Neural cell (in vitro differentiated cells): ENCODE measurements around the gene CATSPERD. TPM values are rescaled to one million over a fixed set of nuclear protein-coding genes. Genes with fewer than 3 reads are reported as not detected.

Source experiments
- H2AFZ ChIP-seq: fragments of 200-600, 300-800 bp; sonication (generic), shearing (Covaris generic); 2 replicates; pipeline ENCODE4 v1.6.0; 2014; ENCODE audit warnings: low read depth, mild to moderate bottlenecking, antibody characterized with exemption, low read length, moderate library complexity
- H3F3A ChIP-seq: fragments of 200-600 bp; shearing (Covaris generic); 2 replicates; pipeline ENCODE4 v1.6.1; 2016; ENCODE audit warnings: mild to moderate bottlenecking, moderate library complexity, mixed read lengths, antibody characterized with exemption, low read length; ENCODE audit not compliant: insufficient read depth, poor library complexity, severe bottlenecking
- H3K27ac ChIP-seq: fragments of 200-600, 300-800 bp; sonication (generic), shearing (Covaris generic); 2 replicates; pipeline ENCODE4 v1.5.1; 2014; ENCODE audit warnings: mild to moderate bottlenecking, low read length, moderate library complexity
- H3K27me3 ChIP-seq: fragments of 300-800, 200-600 bp; sonication (generic), shearing (Covaris generic); 2 replicates; pipeline ENCODE4 v1.6.0; 2014; ENCODE audit warnings: mild to moderate bottlenecking, low read depth, low read length, moderate library complexity; ENCODE audit not compliant: insufficient read depth
- H3K36me3 ChIP-seq: fragments of 300-800, 200-600 bp; sonication (generic), shearing (Covaris generic); 2 replicates; pipeline ENCODE4 v1.5.1; 2014; ENCODE audit warnings: mild to moderate bottlenecking, antibody characterized with exemption, low read length, moderate library complexity; ENCODE audit not compliant: insufficient read depth
- H3K4me2 ChIP-seq: fragments of 300-800, 200-600 bp; sonication (generic), shearing (Covaris generic); 2 replicates; pipeline ENCODE4 v1.6.0; 2014; ENCODE audit warnings: mild to moderate bottlenecking, low read length
- H3K4me3 ChIP-seq: fragments of 300-800, 200-600 bp; sonication (generic), shearing (Covaris generic); 2 replicates; pipeline ENCODE4 v1.5.1; 2014; ENCODE audit warnings: mild to moderate bottlenecking, low read length, moderate library complexity
- H3K79me2 ChIP-seq: fragments of 200-600 bp; shearing (Covaris generic); replicated peaks from 2 replicates; pipeline ENCODE4 v1.6.0; 2014; ENCODE audit warnings: mild to moderate bottlenecking, low read length, moderate library complexity; ENCODE audit not compliant: insufficient read depth
- H3K9ac ChIP-seq: fragments of 300-800, 200-600 bp; sonication (generic), shearing (Covaris generic); 2 replicates; pipeline ENCODE4 v1.6.1; 2016; ENCODE audit warnings: mild to moderate bottlenecking, low read length, mixed read lengths
- H3K9me2 ChIP-seq: fragments of 200-600 bp; shearing (Covaris generic); 2 replicates; pipeline ENCODE4 v1.6.1; 2016; ENCODE audit warnings: mild to moderate bottlenecking, low read length, mixed read lengths; ENCODE audit not compliant: insufficient read depth
- H3K9me3 ChIP-seq: fragments of 200-600, 300-800 bp; sonication (generic), shearing (Covaris generic); 2 replicates; pipeline ENCODE4 v1.6.1; 2016; ENCODE audit warnings: mild to moderate bottlenecking, mixed run types, low read length, moderate library complexity, mixed read lengths
- H4K20me1 ChIP-seq: fragments of 200-600 bp; shearing (Covaris generic); 2 replicates; pipeline ENCODE4 v1.6.1; 2016; ENCODE audit warnings: mild to moderate bottlenecking, mixed run types; ENCODE audit not compliant: insufficient read depth
- EP300 ChIP-seq: fragments of 450-650 bp; conservative IDR thresholded peaks from 2 replicates; pipeline ENCODE4 v1.6.1; 2014; ENCODE audit warnings: antibody characterized with exemption, mild to moderate bottlenecking, moderate library complexity; ENCODE audit not compliant: poor library complexity, severe bottlenecking
- EZH2 ChIP-seq: fragments of 200-600, 300-800 bp; shearing (Covaris generic), sonication (generic); IDR thresholded peaks from 2 replicates; pipeline ENCODE4 v1.6.1; 2014; ENCODE audit warnings: antibody characterized with exemption, low read length, borderline replicate concordance, mild to moderate bottlenecking; ENCODE audit not compliant: insufficient read depth, poor library complexity, severe bottlenecking
- MXI1 ChIP-seq: fragments of 450-650 bp; conservative IDR thresholded peaks from 2 replicates; pipeline ENCODE4 v1.6.1; 2014; ENCODE audit warnings: antibody characterized with exemption, mild to moderate bottlenecking; ENCODE audit not compliant: poor library complexity, severe bottlenecking
- POLR2AphosphoS5 ChIP-seq: IDR thresholded peaks from 2 replicates; pipeline ENCODE4 v1.6.1; 2012
- RAD21 ChIP-seq: fragments of 450-650 bp; conservative IDR thresholded peaks from 2 replicates; pipeline ENCODE4 v1.6.1; 2014; ENCODE audit warnings: antibody characterized with exemption, mild to moderate bottlenecking, moderate library complexity
- SMC3 ChIP-seq: fragments of 450-650 bp; conservative IDR thresholded peaks from 2 replicates; pipeline ENCODE4 v1.6.1; 2014; ENCODE audit warnings: antibody characterized with exemption, mild to moderate bottlenecking, moderate library complexity; ENCODE audit not compliant: poor library complexity
- TAF1 ChIP-seq: IDR thresholded peaks from 2 replicates; pipeline ENCODE4 v1.6.1; 2012; ENCODE audit warnings: low read depth
- polyA plus RNA-seq: library from polyadenylated mRNA; depleted of rRNA; stranded (reverse); fragments of >200 nt; gene quantifications from 2 replicates; pipeline ENCODE4 v1.2.3, GENCODE V29; 2014
- TF ChIP-seq, protein P1 (sequence below): IDR thresholded peaks from 2 replicates; pipeline ENCODE4 v1.6.1; 2012; ENCODE audit warnings: borderline replicate concordance
- TF ChIP-seq, protein P2 (sequence below): fragments of 450-650 bp; IDR thresholded peaks from 2 replicates; pipeline ENCODE4 v1.5.1; 2014; ENCODE audit warnings: antibody characterized with exemption, mild to moderate bottlenecking, moderate library complexity; ENCODE audit not compliant: poor library complexity, severe bottlenecking

The CATSPERD gene
- polyA plus RNA-seq, 1 donor from 2014 or later, result not detected

DNA sequence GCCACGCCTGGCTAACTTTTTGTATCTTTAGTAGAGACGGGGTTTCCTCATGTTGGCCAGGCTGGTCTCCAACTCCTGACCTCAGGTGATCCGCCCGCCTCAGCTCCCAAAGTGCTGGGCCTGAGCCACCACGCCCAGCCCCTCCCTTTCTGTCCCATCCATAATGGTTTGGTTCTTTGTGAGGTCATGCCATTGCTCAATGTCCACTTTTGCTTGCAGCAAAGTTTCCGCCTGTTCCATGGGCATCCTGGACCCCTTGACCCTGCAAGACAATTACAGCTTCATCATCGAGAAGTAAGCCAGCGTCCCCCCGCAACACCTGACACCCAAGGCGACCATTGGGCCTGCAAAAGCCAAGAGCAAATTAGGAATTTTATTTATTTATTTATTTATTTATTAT lies 47.5 kb downstream of the CATSPERD start:
- no peak overlapping the region for H3K27ac ChIP-seq
- H3K9me2 ChIP-seq, result no peaks in the 10 kb centered on the region
- H4K20me1 ChIP-seq, result no peaks in the 10 kb centered on the region
- no peak overlapping the region for H3K9ac ChIP-seq
- no peak for TF ChIP-seq POLR2AphosphoS5
- TF ChIP-seq RAD21, result no peak
- TF ChIP-seq, protein P1, sequence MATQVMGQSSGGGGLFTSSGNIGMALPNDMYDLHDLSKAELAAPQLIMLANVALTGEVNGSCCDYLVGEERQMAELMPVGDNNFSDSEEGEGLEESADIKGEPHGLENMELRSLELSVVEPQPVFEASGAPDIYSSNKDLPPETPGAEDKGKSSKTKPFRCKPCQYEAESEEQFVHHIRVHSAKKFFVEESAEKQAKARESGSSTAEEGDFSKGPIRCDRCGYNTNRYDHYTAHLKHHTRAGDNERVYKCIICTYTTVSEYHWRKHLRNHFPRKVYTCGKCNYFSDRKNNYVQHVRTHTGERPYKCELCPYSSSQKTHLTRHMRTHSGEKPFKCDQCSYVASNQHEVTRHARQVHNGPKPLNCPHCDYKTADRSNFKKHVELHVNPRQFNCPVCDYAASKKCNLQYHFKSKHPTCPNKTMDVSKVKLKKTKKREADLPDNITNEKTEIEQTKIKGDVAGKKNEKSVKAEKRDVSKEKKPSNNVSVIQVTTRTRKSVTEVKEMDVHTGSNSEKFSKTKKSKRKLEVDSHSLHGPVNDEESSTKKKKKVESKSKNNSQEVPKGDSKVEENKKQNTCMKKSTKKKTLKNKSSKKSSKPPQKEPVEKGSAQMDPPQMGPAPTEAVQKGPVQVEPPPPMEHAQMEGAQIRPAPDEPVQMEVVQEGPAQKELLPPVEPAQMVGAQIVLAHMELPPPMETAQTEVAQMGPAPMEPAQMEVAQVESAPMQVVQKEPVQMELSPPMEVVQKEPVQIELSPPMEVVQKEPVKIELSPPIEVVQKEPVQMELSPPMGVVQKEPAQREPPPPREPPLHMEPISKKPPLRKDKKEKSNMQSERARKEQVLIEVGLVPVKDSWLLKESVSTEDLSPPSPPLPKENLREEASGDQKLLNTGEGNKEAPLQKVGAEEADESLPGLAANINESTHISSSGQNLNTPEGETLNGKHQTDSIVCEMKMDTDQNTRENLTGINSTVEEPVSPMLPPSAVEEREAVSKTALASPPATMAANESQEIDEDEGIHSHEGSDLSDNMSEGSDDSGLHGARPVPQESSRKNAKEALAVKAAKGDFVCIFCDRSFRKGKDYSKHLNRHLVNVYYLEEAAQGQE, result no peak
- no peak for TF ChIP-seq MXI1
- TF ChIP-seq EZH2, result no peak
- TF ChIP-seq SMC3, result no peak
- no peak for TF ChIP-seq TAF1
- TF ChIP-seq EP300, result no peak
- TF ChIP-seq, protein P2, sequence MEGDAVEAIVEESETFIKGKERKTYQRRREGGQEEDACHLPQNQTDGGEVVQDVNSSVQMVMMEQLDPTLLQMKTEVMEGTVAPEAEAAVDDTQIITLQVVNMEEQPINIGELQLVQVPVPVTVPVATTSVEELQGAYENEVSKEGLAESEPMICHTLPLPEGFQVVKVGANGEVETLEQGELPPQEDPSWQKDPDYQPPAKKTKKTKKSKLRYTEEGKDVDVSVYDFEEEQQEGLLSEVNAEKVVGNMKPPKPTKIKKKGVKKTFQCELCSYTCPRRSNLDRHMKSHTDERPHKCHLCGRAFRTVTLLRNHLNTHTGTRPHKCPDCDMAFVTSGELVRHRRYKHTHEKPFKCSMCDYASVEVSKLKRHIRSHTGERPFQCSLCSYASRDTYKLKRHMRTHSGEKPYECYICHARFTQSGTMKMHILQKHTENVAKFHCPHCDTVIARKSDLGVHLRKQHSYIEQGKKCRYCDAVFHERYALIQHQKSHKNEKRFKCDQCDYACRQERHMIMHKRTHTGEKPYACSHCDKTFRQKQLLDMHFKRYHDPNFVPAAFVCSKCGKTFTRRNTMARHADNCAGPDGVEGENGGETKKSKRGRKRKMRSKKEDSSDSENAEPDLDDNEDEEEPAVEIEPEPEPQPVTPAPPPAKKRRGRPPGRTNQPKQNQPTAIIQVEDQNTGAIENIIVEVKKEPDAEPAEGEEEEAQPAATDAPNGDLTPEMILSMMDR, result no peak
- H3K36me3 ChIP-seq, result no peaks in the 10 kb centered on the region
- no peaks in the 10 kb centered on the region for H3F3A ChIP-seq
- no peak overlapping the region for H3K4me2 ChIP-seq
- H3K9me3 ChIP-seq, result no peaks in the 10 kb centered on the region
- no peaks in the 10 kb centered on the region for H3K79me2 ChIP-seq
- H3K27me3 ChIP-seq, result no peaks in the 10 kb centered on the region
- no peak overlapping the region for H2AFZ ChIP-seq
- no peak overlapping the region for H3K4me3 ChIP-seq

DNA sequence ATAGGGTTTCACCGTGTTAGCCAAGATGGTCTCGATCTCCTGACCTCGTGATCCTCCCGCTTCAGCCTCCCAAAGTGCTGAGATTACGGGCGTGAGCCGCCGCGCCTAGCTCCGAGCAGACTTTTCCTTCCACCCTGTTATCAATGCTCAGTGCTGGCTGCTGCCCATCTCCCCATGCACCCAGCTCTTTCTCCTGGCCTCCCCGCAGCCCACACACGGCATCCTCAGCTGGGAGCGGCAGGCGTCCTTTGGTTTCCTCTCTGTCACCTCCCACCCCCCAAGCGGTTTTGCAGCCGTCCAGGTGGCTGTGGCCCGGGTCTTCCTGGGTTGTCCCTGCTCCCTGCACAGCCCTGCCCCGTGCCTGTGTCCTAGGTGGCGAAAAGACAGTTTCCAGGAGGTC lies 52.0 kb downstream of the CATSPERD start:
- H4K20me1 ChIP-seq, result no peaks in the 10 kb centered on the region
- H3K4me3 ChIP-seq, result no peak overlapping the region
- TF ChIP-seq MXI1 (no peak), POLR2AphosphoS5 (no peak)
- H2AFZ ChIP-seq, result no peak overlapping the region
- H3K9me2 ChIP-seq, result no peaks in the 10 kb centered on the region
- H3K79me2 ChIP-seq, result no peaks in the 10 kb centered on the region
- no peaks in the 10 kb centered on the region for H3F3A ChIP-seq
- H3K27me3 ChIP-seq, result no peaks in the 10 kb centered on the region
- H3K27ac ChIP-seq, result no peak overlapping the region
- no peaks in the 10 kb centered on the region for H3K36me3 ChIP-seq
- no peak overlapping the region for H3K4me2 ChIP-seq
- H3K9me3 ChIP-seq, result no peaks in the 10 kb centered on the region
- no peak overlapping the region for H3K9ac ChIP-seq

DNA sequence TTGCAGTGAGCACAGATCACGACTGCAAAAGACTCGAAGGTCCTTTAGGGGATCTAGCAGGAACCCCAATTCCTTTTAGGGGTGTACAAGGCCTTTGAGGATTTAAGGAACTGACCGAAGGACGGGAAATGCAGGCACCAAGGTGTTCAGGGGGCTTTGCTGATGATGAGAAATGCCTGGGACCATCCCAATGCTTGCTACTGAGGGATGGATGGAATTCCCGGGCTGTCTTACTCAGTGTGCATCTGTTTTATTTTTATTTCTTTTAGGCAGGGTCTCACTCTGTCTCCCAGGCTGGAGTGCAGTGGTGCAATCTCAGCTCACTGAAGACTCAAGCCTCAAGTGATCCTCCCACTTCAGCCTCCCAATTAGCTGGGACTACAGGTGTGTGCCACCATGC lies 52.8 kb downstream of the CATSPERD start:
- Histone ChIP-seq H3K9me3 (no peaks in the 10 kb centered on the region), H3K36me3 (no peaks in the 10 kb centered on the region), H3K27ac (no peak overlapping the region), H4K20me1 (no peaks in the 10 kb centered on the region), H3K4me3 (no peak overlapping the region), H3K9ac (no peak overlapping the region), H2AFZ (no peak overlapping the region), H3K79me2 (no peaks in the 10 kb centered on the region), H3F3A (no peaks in the 10 kb centered on the region), H3K27me3 (no peaks in the 10 kb centered on the region), H3K4me2 (no peak overlapping the region), H3K9me2 (no peaks in the 10 kb centered on the region)
- TF ChIP-seq SMC3, result no peak
- TF ChIP-seq, protein P2, result no peak
- TF ChIP-seq POLR2AphosphoS5, result no peak
- no peak for TF ChIP-seq EP300
- TF ChIP-seq EZH2, result no peak
- no peak for TF ChIP-seq RAD21
- no peak for TF ChIP-seq MXI1
- TF ChIP-seq TAF1, result no peak
- TF ChIP-seq, protein P1, result no peak
